ENCODE data around the gene ESRP2.

The ESRP2 gene

GRCh38 chr16:68235887-68236136, at the start of gene ESRP2:
ESRP2 (minus strand) TSS chr16:68236127; CDS start chr16:68236045, 82 bp downstream.
- no peak for DNase-seq

- DNase-seq, result no peak
Measured at GRCh38 chr16:68285683-68286082, 49.8 kb upstream of the ESRP2 start.

DNA sequence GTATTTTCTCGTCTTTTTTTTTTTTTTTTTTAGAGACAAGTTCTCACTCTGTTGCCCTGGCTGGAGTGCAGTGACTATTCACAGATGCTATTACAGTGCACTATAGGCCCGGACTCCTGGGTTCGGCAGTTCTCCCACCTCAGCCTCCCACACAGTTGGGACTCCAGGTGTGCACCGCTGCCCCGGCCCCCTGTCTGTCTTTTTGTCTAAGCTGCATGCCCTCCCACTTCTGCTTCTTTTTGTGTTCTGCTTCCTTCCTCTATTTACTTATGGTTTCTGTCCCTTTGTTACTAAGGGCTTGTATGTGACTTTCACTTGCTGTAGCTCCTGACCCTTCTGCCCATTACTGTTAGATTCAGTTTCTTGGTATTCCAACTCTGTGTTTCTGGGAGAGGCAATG, 48.9 kb upstream of the ESRP2 start:
- DNase-seq, result no peak

- no peak for DNase-seq
Measured at GRCh38 chr16:68283801-68284598, 48.1 kb upstream of the ESRP2 start.

- no peak for DNase-seq
Measured at GRCh38 chr16:68283346-68283745, 47.4 kb upstream of the ESRP2 start.

GRCh38 chr16:68282064-68282452, 46.1 kb upstream of the ESRP2 start:
- no peak for DNase-seq

DNA sequence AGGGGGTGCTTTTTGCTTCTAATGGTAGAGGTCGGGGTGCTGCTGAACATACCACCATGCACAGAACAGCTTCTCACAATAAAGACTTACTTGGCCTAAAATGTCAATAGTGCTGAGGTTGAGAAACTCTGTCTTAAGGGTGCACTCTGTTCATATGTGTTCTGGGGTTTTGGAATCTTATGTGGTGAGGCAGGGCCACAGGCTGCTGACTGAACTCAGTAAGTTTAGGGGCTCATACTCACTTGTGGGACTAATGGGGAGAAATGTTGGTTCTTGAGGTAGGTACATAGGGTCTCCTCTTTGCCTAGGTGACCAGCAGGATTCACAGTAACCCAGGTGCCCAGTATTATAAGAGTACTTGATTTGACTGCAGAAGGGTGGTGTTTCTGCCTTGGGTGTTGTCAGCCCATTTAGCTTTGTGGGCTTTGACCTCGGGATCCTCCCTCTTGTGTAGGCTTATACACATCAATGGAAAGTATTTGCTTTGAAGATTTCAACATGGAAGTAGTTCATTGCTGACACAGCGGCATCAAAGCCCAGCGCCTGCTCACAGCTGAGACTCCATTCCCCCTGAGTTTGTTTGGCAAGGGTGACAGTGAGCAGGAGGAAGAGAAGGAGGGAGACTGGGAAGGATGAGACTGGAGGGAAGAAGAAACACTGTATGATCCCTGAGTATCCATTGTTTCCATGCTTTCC, 45.6 kb upstream of the ESRP2 start:
- no peak for DNase-seq

DNA sequence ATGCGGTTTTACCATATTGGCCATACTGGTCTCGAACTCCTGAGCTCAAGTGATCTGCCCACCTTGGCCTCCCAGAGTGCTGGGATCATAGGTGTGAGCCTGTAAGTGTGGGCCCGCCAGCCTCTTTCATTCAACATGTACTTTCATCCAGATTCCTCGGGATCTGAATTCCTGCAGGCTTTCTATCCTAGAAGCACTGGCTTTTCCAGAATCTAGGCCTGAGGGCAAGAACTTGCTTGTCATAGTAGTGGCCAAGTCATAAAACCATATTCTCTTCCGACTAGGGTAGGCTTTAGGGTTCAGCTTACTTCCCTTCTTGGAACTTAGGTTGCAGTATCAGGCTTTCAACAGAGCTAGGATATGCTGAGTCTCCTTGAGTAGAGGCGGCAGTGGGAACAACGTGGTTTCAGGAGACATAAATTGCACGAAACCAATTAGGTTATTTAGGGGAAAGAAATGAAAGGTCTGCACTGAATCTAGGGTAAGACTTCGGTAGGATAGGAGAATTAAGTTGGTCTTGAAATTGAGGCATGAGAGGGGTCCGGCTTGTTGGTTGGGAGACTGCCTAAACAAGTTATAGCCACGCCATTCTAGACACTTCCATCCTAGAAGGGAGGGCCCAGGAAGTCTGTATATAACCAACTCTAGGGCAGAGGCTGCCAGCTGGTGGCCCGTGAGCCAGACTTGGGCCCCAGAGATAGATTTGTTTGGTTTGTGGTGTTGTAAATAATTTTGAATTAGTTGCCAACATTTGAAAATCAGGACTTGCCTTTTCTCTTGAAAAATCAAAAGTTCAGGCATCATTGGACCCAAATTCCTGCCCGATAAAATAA, 44.0 kb upstream of the ESRP2 start:
- no peak for DNase-seq

DNA sequence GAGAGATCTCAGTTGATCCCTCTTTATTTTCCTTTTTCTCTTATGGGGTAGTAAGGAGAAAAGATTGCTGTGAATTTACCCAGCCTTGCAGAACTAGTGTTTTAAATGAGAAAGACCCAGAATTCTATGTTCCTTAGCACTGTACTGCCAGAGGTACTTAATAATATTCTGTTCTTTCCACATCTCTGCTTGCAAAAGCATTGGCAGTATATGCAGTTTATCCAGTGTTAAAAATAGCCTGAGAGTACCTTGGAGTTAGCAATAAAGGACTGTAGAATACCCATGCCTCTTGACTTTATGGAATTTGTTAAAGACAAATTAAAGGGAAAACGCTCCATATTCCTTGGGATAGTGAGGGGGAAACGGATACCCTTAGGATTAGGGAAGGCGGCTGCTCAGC, 40.3 kb upstream of the ESRP2 start:
- no peak for DNase-seq

- no peak for DNase-seq
Measured at GRCh38 chr16:68275611-68276191, 39.8 kb upstream of the ESRP2 start.

- no peak for DNase-seq
Measured at GRCh38 chr16:68274441-68274840, 38.5 kb upstream of the ESRP2 start.

GRCh38 chr16:68273896-68274295, 38.0 kb upstream of the ESRP2 start:
- DNase-seq, result no peak

DNA sequence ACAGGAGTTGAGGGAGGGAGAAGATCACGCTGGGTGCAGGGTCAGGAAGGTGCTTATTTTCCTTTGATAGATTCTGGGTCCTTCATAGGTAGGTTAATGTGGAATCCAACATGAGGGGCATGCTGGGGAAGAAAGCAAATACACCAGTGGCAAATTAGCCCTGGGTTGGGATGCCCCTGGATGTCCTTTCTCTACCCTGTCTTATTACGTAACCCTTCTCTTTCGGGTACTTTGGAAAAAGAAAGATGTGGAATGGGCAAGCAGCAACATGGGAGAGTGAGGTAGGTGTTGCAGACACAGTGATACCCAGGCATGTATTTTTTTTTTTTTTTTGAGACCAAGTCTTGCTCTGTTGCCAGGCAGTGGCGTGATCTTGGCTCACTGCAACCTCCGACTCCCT, 37.5 kb upstream of the ESRP2 start:
- DNase-seq, result no peak

GRCh38 chr16:68272507-68273209, 36.7 kb upstream of the ESRP2 start:
- no peak for DNase-seq

DNA sequence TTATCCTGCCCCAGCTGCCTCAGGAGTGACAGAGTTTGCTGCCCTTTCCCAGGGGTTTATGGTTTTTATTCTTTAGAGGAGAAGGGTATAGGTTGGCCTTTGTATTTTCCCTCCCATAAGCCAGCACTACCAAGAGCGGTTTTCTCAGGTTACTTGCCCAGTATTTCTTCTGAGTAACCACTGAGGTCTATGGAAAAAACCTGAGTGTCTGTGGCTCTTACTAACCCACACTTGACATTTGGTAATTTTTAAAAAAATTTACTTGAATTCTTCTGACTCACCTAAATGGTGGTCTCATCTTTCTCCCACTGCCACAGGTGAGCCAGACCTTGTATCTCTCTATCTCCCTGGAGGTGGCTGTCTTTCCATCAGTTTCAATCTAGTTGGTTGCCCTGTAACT, 34.4 kb upstream of the ESRP2 start:
- DNase-seq, result no peak

DNA sequence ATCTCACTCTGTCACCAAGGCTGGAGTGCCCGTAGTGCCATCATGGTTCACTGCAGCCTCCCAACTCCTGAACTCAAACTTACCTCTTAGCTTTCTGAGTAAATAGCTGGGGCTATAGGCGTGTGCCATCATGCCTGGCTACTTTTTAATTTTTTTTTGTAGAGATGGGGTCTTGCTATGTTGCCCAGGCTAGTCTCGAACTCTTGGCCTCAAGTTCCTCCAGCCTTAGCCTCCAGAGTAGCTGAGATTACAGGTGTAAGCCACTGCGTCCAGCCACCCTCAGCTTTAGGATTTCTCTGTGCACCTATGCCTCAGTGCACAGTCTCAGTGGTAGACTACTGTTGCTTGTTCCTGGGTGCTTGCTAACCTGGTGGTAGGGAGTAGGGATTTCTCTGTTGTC, 33.9 kb upstream of the ESRP2 start:
- DNase-seq, result no peak

- DNase-seq, result no peak
Measured at GRCh38 chr16:68267612-68268405, 31.9 kb upstream of the ESRP2 start.

GRCh38 chr16:68265078-68265920, 29.4 kb upstream of the ESRP2 start:
- no peak for DNase-seq

DNA sequence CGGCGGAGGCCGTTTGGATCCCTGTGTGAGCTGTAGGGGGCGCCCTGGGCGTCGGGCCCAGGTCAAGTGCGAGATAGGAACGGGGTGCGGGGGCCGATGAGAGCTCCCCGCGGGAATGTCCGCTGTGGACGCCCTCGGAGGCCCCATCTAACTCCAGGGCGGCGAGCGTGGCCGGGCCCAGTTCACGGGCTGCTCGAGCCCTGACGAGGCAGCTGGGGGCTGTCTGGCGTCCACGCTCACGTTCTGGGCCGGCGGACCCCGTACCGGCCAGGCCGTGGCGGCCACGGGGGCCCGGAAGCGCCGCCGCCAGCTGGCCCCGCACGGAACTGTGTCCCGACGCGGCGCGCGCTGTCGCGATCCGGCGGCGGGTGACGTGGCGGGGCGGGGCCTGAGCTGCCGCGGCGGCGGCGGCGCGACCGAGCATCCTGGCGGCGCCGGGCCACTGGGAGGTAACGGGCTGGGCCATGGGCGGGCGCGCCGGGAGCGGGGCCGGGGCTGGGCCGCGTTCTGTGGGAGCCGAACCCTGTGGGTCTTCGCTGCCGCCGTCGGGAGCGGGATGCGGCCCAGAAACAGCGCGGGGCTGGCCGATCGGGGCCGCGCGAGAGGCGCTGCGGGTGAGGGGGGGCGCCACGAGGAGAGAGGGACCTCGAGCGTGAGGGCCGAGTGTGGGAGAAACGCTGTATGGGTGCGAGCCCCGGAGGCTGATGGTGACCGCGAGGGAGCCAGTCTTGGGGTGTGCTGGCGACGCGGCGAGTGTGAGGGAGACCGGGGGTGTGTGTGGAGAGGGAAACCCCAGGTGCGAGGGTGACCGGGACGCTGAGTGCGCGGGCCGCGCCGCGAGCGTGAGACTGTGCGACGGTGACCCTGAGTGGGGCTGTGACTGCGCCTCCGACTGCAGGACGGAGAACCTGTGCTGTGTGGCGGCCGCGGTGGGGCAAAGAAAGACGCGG, 28.5 kb upstream of the ESRP2 start, which contains the start of gene SLC7A6:
Gene SLC7A6 (plus strand): TSS at position 399 of the 950 bp plus-strand sequence. CDS start 10,201 bp downstream, outside the sequence.
- peak; percentile 90 for DNase-seq

Measured in retina (tissue), 1 donor.